HG03571 (cell line): ENCODE results near the gene CALML3.

Experiments used
- ATAC-seq: cut with Tn5 transposase; IDR thresholded peaks from one replicate; pipeline ENCODE4 v1.9.1; 2021; ENCODE audit not compliant: unreplicated experiment

CALML3 gene

DNA sequence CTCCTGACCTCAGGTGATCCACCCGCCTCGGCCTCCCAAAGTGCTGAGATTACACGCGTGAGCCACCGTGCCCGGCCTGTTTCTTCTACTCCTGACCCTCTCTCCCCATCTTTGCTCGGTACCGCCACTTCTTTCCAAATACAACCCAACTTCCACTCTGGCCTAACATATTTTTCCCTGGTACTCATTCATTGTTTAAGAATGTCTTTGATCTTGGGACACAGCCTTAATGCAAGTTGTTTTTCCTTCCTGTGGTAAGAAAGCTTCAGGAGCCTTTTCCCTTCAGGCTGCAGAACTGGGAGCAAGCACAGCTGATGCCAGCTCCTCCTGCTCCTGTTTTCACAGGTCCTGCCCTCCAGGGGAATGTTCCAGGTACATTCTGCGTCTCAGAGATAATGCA lies 13.7 kb downstream of the CALML3 start:
- no peak for ATAC-seq

DNA sequence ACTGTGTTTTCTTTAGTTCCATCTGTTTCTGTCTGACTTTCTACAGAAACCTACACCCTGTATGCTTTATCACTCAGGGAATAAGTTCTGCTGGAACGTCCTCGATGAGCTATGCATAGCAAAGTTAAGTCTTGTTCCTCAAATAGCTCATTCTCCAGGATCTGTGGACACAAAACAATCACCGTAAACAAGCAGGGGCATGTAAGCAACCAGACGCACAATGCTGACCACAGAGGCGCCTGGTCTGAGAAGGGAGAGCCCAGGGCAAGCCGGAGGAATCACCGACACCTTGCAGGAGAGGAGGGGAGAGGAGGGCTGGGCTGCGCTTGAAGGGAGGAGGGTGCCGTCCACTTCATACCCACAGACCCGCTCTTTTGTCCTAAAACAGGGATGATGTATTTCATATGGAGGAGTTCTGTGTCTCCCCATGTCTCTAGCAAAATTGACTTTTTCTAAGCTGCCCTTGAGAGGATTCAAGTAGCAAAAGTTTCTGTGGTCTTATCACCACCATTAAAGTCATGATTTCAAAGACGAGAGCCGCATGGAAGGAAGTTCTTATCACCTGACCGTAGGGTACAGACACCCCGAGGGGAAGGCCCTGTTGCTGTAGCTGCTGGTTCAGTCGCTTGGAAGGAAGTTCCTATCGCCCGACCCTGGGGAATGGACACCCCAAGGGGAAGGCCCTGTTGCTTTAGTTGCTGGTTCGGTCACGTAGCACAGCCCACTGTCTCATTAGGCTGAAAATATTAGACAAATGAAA lies 14.3 kb downstream of the CALML3 start:
- ATAC-seq = no peak

DNA sequence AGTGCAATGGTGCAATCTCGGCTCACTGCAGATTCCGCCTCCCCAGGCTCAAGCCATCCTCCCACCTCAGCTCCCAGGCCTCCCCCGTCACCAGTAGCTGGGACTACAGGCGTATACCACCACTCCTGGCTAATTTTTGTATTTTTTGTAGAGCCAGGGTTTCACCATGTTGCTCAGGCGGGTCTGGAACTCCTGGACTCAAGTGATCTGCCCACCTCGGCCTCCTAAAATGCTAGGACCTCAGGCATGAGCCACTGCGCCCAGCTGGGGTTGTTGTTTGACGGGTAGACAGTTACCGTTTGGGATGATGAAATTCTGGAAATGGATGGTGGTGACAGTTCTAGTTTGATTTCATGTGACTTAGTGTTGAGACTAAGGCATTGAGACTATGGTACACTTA lies 15.3 kb downstream of the CALML3 start:
- ATAC-seq = no peak

DNA sequence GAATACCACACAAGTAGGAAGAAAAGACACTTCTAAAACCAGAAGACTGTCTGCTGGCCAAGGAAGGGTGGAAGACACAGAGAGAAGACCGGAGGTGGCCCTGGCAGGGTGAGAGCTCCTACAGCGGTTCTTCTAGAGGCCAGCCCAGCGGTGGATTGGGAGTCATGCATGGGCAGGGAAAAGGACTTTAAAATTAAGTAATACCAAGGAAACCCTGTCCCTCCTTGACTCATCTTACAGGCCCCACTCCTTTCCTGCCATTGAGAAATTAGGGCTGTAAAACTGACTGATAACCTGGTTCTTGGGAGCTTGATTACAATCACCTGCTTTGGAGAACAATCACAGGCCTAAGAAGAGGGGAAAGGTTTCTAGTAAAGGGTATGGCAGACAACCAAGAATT lies 16.1 kb downstream of the CALML3 start:
- no peak for ATAC-seq

DNA sequence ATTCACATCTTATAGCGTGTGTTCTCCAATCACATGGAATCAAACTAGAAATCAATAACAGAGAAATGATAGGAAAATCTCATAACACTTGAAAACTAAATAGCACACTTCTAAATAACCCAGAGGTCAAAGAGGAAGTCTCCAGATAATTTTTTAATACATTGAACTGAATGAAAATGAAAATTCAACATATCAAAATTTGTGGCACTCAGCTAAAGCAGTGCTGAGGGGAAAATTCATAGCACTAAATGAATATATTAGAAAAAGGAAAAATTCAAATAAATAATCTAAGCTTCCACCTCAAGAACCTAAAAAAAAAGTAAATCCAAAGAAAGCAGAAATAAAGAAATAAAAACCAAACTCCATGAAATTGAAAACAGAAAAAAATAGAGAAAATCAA lies 17.3 kb downstream of the CALML3 start:
- no peak for ATAC-seq

DNA sequence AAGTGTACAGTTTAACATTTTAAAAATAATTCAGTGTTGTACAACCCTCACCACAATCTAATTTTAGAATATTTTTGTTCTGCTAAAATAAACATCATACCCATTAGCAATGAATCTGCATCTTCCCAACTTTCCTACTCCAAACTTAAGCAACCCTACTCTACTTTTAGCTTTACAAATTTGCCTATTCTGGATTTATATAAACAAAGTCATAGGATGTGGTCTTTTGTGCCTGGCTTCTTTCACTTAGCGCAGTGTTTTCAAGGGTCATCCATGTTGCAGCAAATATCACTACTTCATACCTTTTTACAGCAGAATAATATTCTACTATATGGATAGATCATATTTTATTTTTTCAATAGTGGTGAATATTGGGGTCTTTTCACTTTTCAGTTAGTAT lies 18.9 kb downstream of the CALML3 start:
- ATAC-seq = no peak

DNA sequence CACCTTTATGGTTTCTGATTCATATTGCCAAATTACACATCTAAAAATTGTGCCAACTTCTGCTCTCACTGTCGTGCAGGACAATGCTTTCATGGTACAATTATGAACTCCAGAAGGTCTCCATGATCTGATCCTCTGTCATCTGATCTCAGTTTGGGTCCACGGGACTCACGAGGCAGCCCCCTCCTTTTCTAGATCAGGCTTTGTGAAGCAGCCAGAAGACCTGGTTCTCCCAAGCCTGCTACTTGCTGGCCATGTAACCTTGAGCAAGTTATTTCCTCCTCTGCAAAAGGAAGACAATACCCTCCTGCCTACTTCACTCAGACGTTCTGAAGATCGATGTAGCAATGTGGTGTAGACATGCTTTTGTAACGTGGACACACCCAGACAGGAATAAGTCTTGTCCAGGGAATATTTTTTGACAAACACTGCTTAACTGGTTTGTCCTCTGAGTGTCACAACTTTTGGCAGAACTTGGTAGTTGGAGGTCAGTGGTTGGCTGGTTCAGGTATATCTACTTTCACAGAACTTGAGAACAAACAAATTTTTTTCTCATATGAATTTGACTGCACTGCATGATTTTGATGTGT lies 19.6 kb downstream of the CALML3 start:
- ATAC-seq = no peak

DNA sequence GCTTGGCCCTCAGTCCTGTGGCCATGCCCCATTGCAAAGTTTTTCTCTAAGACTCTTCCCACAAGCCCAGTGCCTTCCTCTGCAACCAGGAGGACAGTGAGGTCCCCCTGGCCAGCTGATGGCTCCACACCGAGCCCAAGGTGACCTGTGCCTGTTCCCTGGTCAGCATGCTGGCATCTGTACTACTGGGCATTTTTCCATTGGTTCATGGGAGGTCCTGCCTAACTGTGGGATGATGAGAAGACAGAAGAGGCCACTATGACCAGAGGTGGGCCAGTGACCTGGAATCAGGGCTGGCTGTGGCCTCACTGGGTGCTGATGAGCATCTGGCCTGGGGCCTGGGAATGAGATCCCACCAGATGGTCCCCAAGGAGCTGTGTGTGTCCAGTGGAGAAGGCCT lies 20.2 kb downstream of the CALML3 start:
- ATAC-seq = no peak

DNA sequence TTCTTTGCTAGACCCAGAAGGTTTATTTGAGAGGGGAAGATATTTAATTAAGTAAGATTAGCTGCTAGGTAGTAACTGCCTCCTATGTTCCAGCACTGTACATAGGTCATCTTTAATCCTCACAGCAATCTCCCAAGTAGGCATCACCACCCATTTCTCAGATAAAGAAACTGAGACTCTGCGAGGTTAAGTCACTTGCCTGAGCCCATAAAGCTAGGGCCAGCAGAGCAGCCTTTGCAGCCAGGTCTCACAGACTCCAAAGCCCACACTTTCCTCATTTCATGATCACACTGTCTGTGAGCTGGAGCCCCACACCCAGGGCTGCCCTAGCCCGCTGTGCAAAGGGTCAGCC lies 20.6 kb downstream of the CALML3 start:
- no peak for ATAC-seq

DNA sequence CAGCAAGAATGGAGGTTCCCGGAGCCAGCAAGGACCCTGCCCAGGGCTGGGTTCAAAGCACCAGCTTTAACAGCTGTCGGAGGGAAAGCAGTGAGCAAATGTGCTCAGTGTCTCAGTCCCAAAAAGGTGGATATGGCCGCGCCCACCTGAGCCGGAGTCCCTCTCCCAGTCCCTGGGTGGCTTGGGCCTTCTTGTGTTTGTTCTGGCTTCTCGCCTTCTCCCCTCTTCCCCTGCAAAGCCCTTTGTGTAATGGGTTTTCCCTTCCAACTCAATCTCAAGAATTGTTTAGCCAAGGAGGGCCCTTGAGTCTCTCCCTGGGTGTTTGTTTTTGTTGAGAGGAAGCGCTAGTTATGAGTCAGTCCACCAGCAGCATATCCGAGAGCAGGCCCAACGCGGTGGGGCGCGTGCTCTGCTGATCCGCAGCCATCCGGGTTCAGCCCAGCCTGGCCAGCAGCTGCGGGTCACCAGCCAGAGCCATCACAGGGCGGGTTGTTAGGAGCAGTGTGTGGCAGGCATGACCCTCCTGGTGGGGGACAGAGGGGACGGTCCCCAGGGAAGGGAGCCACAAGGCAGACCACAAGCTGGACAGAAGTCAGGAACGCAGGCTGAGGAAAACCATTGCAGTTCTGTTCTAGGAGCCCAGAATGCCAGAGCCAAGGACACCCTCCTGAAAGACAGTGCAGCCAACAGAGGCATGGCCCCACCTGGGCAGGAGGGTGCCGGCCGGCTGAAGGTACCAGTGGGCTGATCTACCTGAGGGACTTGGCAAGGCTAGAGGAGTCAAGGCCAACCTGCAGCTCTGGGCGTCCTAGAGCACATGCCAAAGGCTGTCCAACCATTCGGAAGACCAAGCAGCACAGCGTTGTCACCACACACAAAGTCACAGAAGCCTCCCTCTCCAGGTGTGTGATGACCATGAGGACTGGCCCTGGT lies 21.3 kb downstream of the CALML3 start:
- no peak for ATAC-seq

DNA sequence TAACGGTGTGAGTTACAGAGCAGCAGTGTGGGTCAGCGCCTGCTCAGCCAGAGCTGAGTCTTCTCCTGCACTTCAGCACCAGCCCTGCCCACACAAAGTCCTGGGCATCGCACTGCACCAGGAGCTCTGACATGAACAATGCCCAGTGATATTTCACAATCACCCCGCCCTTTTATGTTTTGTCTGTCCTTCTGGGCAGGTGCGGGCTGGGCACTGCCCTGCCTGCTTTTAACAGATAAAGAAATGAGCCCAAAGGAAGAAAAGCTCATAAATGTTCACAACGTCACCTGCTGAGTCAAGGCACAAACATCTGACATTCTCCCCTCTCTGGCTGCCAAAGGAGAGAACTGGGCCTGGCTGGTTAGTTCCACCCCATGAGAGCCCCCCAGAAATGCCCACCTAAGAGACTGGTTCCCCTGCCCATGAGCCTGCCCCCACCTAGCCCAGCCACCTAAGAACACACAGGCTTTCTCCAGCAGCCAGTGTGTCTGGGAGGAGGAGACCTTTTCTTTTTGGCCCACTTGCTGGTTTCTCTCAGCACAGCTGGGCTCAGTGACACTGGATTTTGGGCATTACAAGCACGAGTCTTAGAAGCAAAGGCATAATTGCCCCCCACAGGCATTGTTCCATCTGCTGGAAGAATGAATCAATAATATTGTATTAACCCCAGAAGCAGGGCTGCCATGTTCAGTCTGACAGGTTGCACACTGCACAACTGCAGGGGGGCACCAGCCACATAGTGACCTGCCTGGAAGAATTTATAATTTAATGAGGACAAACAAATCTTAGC lies 22.3 kb downstream of the CALML3 start:
- no peak for ATAC-seq

DNA sequence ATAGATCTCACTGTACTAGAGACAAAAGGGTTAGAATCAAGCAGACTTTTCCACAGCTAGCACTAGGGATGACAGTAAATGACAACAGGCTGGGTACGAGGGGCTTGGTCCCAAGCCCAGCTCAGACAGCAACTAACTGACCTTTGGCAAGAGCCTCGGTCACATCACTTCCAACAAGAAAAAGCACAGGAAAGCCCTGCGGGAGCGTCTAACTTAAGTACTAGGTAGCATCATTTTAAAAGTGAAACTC lies 22.8 kb downstream of the CALML3 start:
- ATAC-seq = no peak

DNA sequence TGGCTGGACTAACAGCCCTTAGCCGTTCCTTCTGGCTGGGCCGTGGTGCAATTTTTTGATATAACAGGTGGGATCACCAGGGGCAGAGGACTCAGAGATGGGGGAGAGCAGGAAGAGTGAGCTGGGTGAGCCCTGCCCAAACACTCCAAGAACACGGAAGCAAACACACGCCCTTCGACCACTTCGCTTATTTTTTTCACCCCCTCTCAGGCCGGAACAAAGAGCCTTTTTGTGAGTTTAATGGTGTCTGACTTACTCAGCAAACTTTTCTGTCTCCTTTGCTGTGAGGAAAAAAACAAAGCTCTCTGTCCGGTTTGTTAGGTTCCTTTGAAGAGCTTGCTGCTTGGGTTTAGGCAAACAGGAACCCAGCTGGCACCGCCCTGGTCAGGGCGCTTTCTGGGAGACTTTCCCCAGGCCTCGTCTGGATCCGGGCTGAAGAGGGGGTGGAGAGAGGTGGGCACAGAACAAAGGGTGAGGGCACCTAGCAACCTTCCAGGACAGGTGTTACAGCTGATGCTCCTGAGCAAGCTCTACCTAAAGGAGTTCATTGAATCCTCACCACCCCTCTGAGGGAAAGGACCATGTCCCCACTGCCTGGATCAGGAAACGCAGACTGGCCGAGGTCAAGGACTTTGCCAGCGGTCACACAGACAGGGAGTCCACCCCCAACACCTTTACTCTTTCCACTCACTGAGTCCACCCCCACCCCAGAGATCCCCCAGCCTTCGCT lies 23.3 kb downstream of the CALML3 start:
- no peak for ATAC-seq

DNA sequence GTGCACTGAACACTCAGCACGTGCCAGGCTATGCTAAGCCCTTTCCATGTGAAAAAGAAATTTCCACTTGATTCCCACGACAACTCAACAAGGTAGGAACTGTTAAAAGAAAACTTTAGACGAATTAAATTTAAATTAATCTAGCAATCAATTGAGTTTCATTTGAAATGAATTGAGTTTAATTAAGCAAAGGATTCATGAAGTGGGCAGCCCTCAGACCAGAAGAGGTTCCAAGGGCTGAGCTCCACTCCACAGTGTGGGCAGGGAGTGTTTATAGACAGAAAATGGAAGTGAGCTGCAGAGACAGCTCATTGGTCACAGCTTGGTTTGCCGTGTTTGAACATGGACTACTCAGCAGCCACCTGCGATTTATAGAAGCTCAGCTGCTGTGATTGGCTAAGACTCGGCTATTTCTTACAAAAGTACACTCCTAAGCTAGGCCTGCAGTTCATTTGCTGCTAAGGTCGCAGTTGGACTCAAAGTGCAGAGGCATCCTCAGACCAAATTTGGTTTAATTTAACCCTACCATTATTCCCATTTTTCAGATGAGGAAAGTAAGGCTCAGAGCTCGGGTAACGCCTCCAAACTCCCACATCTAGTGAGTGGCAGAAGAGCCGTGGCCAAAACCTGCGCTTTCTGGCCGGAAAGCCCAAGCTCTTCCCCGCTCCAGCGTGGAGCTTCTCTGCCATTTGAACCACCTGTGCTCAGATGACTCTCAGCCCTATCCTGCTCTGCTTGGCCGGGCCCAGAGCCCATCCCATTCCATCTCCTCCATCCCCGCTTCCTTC lies 24.9 kb downstream of the CALML3 start:
- no peak for ATAC-seq

DNA sequence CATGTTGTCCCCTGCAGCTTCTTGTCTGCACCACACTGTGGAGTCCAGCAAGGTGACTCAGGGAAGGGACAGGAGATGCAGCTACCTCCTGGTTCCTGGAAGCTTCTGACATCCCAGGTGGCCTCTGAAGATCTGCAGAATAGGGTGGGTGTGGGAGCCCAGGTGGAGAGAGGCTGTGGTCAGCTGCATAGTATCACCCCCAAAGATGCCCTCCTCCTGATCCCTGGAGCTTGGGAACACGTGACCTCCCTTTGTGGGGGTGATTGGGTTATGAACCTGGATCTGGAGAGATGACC lies 25.4 kb downstream of the CALML3 start:
- ATAC-seq = no peak

DNA sequence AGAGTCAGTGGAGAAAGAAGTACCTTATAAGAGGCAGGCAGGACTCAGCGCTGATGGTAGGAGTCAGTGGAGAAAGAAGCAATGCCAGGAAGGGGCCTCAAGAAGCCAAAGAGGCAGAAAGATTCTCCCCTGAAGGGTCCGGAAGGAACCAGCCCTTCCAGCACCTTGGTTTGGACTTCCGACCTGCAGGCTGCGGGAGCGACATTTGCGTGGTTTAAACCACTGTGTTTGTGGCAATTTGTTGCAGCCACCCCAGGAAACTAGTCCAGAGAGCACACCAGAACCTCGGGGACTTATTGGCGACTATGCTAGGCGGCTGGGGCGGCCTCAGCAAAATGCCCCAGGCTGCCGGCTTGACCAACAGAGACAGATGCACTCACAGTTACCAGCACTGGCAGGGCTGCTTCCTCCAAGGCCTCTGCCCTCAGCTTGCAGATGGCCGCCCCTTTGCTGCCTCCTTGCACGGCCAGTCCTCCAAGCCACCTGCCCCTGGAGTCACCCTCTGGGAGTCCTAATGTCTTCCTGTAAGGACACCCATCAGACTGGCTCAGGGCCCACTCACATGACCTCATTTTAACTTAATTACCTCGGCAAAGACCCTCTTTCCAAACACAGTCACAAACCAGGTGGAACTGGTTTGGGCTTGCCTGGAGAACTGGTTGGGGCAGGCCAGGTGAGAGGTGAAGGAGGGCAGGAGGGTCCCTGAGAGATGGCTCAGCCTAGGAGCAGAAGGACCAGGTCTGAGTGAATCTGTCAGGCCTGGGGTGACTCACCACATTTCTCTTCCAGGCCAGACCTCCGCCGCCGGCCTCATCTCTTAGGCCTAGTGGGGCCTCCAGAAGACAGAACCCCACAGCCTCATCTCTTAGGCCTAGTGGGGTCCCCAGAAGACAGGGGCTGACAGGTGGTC lies 26.1 kb downstream of the CALML3 start:
- ATAC-seq = no peak

DNA sequence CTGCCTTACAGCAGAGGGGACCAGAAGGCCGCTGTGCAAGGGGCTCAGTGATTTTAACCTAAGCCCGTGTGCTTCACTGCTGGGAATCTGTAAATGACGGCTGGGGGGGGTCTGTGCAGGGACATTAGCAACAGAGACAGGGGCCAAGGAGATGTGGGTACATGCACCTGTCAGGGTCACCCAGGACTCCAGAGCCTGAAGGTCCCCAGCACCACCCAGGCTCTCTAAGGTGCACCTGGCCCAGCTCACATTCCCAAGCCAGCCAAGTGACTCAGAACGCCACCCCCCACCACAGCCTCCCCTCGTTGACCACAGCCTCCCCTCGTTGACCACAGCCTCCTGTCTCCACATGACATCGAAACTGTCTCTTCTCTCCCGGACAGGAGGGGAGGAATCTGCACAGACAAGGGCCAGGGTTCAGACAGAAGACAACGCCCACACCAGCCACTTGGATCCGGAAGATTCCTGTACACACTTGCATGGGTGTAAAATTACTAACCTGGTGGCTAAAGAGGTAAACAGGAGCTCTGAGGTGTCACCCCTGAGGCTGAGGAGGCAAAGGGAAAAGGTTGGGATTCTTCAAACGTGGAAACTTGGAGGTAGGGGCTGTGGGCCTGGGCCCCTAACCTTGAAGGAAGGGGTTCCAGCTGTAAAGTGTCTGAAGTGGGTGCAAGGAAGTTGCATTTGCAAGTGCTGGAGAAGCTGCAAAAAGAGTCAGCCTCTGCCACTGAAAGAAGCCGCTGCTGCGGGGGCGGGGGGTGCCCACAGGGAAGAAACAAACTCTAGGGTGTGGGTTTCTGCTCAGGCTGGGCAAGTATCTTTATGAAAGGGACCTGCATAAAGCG lies 27.0 kb downstream of the CALML3 start:
- no peak for ATAC-seq
